ENCODE measurements around the gene DNM2. TPM values are rescaled to one million over a fixed set of nuclear protein-coding genes. Genes with fewer than 3 reads are reported as not detected.

Gene DNM2
- total and polyA plus RNA-seq, 2 of the 13 experiments (the other 11 are each of a cell fraction or from before 2014, with no cell fraction given), result 41.7 to 59.8 TPM

DNA sequence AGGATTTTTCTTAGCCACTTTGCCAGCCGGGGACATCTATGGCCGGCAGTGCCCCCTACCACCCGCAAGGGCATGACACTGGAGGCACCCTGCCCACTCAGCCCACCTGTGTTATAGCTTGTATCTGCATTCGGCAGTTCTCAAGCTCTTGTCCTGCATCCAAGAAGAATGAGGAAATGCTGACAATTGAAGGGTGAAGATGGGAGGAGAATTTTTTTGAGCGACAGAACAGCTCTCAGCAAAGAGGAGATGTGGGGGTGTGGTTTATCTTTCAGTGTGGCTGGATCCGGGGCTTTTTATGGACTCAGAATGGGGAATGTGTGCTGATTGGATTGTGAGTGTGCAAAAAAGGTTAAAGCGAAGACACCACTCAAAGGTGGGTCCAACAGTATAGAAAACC, 124.9 kb downstream of the DNM2 start:
- Histone ChIP-seq H3K79me2 (ENCODE audit: insufficient read depth, low read length) (no peaks in the 10 kb centered on the region), H3K27ac (ENCODE audit: extremely low read length, insufficient read depth, low read length) (no peak overlapping the region), H3K27me3 (ENCODE audit: control insufficient read depth in 1 of 2, insufficient read depth in 2 of 2, low read length in 2 of 2) (no peaks in the 10 kb centered on the region), H2AFZ (ENCODE audit: low read length) (no peak overlapping the region), H3K4me2 (ENCODE audit: low read depth, low read length) (no peak overlapping the region), H3K4me3 (replicated peaks in 1 of 3; ENCODE audit: insufficient read depth in 1 of 3, low read depth in 2 of 3, low read length in 3 of 3) (no peak overlapping the region), H3K36me3 (replicated peaks in 1 of 2; ENCODE audit: control insufficient read depth in 1 of 2, insufficient read depth in 2 of 2, low read length in 2 of 2) (no peaks in the 10 kb centered on the region), H3K9me3 (ENCODE audit: low read length) (peaks cover 7% of the 10 kb centered on the region; the same call in 1 of the 2 replicates), H3K9ac (ENCODE audit: insufficient read depth, low read depth, low read length) (no peak overlapping the region), H4K20me1 (ENCODE audit: insufficient read depth, low read length) (no peaks in the 10 kb centered on the region), H3K4me1 (ENCODE audit: insufficient read depth, low read length) (peaks cover 56% of the 10 kb centered on the region)
- FAIRE-seq (no peak), ATAC-seq (no peak), DNase-seq (ENCODE audit: low spot score) (no peak)
- intact Hi-C loops (cut with micrococcal nuclease; ENCODE audit: unreplicated experiment) (no loop called here), in situ Hi-C loops (cut with HindIII; ENCODE audit: extremely low pct_ligation_motif_present, low pct_unique_long_range_greater_than_20kb) (no loop called here)
- TF ChIP-seq LBX2 (CRISPR knock-in tag; IDR thresholded peaks at IDR 0.05; ENCODE audit: borderline replicate concordance) (no peak), TGIF2 (CRISPR knock-in tag; IDR thresholded peaks at IDR 0.05) (no peak)
- ChIA-PET POLR2A (no interaction called here), CTCF (ENCODE audit: low intra/inter-chr PET ratio, low total read pairs) (no interaction called here)
- BruUV-seq (replicated peaks), result no TSS peak
- WGBS (ENCODE audit: low lambda C conversion rate), result 61% methylated on average over 7 of the region's 7 CpGs

DNA sequence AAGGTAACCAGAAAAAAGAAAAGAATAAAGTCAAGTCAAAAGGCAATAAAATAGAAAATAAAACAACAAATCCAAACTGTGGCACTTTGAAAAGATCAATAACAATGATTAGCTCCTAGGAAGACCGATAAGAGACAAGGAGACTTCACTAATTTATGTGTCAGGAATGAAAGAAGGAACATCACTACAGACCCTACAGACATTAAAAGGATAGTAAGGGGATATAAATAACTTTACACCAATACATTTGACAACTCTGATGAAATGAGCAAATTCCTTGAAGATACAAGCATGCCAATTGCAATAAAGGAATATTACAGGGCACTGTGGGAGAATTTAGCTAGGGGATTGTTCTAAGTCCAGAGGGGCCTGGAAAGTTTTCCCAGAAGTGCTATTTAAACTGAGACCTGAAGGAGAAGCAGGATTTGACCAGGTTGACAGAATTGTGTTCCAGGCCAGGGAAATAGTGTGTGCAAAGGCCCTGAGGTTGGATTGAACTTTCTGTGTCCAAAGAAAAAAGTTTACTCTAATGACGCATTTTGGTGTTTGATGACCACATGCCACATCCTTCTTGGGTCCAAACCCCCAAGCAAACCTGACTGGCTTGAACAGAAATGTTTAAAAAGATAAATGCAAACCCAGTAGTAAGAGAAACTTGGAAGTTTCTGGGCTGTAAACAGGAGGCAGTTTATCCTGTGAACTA, 128.8 kb downstream of the DNM2 start:
- Histone ChIP-seq H3K4me2 (ENCODE audit: low read depth, low read length) (no peak overlapping the region), H3K4me1 (ENCODE audit: insufficient read depth, low read length) (peaks cover 24% of the 10 kb centered on the region), H3K79me2 (ENCODE audit: insufficient read depth, low read length) (no peaks in the 10 kb centered on the region), H4K20me1 (ENCODE audit: insufficient read depth, low read length) (no peaks in the 10 kb centered on the region), H3K36me3 (replicated peaks in 1 of 2; ENCODE audit: control insufficient read depth in 1 of 2, insufficient read depth in 2 of 2, low read length in 2 of 2) (no peaks in the 10 kb centered on the region), H3K27me3 (ENCODE audit: control insufficient read depth in 1 of 2, insufficient read depth in 2 of 2, low read length in 2 of 2) (no peaks in the 10 kb centered on the region; a peak in 1 of 5 replicates), H2AFZ (ENCODE audit: low read length) (no peak overlapping the region), H3K4me3 (replicated peaks in 1 of 3; ENCODE audit: insufficient read depth in 1 of 3, low read depth in 2 of 3, low read length in 3 of 3) (no peak overlapping the region), H3K27ac (ENCODE audit: extremely low read length, insufficient read depth, low read length) (no peak overlapping the region), H3K9ac (ENCODE audit: insufficient read depth, low read depth, low read length) (no peak overlapping the region), H3K9me3 (ENCODE audit: low read length) (peaks cover 7% of the 10 kb centered on the region; the same call in 1 of the 2 replicates)
- ChIA-PET CTCF (ENCODE audit: low intra/inter-chr PET ratio, low total read pairs) (no interaction called here), POLR2A (no interaction called here)
- ATAC-seq (no peak), DNase-seq (ENCODE audit: low spot score) (no peak), FAIRE-seq (no peak)
- 40% methylated on average over 2 of the region's 2 CpGs for WGBS (ENCODE audit: low lambda C conversion rate)
- in situ Hi-C loops (cut with HindIII; ENCODE audit: extremely low pct_ligation_motif_present, low pct_unique_long_range_greater_than_20kb) (no loop called here), intact Hi-C loops (cut with micrococcal nuclease; ENCODE audit: unreplicated experiment) (no loop called here)
- BruUV-seq (replicated peaks), result no TSS peak
- TF ChIP-seq, protein P1, sequence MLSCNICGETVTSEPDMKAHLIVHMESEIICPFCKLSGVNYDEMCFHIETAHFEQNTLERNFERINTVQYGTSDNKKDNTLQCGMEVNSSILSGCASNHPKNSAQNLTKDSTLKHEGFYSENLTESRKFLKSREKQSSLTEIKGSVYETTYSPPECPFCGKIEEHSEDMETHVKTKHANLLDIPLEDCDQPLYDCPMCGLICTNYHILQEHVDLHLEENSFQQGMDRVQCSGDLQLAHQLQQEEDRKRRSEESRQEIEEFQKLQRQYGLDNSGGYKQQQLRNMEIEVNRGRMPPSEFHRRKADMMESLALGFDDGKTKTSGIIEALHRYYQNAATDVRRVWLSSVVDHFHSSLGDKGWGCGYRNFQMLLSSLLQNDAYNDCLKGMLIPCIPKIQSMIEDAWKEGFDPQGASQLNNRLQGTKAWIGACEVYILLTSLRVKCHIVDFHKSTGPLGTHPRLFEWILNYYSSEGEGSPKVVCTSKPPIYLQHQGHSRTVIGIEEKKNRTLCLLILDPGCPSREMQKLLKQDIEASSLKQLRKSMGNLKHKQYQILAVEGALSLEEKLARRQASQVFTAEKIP (CRISPR knock-in tag; IDR thresholded peaks at IDR 0.05; ENCODE audit: borderline replicate concordance), result no peak
- peak; percentile 95 for TF ChIP-seq ZNF382 (CRISPR knock-in tag; IDR thresholded peaks at IDR 0.05; ENCODE audit: borderline replicate concordance)
- TF ChIP-seq MLXIP (CRISPR knock-in tag; IDR thresholded peaks at IDR 0.05; ENCODE audit: borderline replicate concordance), result no peak
- TF ChIP-seq, protein P2, sequence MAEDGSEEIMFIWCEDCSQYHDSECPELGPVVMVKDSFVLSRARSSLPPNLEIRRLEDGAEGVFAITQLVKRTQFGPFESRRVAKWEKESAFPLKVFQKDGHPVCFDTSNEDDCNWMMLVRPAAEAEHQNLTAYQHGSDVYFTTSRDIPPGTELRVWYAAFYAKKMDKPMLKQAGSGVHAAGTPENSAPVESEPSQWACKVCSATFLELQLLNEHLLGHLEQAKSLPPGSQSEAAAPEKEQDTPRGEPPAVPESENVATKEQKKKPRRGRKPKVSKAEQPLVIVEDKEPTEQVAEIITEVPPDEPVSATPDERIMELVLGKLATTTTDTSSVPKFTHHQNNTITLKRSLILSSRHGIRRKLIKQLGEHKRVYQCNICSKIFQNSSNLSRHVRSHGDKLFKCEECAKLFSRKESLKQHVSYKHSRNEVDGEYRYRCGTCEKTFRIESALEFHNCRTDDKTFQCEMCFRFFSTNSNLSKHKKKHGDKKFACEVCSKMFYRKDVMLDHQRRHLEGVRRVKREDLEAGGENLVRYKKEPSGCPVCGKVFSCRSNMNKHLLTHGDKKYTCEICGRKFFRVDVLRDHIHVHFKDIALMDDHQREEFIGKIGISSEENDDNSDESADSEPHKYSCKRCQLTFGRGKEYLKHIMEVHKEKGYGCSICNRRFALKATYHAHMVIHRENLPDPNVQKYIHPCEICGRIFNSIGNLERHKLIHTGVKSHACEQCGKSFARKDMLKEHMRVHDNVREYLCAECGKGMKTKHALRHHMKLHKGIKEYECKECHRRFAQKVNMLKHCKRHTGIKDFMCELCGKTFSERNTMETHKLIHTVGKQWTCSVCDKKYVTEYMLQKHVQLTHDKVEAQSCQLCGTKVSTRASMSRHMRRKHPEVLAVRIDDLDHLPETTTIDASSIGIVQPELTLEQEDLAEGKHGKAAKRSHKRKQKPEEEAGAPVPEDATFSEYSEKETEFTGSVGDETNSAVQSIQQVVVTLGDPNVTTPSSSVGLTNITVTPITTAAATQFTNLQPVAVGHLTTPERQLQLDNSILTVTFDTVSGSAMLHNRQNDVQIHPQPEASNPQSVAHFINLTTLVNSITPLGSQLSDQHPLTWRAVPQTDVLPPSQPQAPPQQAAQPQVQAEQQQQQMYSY (CRISPR knock-in tag; IDR thresholded peaks at IDR 0.05), result no peak

Data from HepG2 (cell line).